Thyroid gland (tissue), 4 donors: ENCODE data around the gene CCDC74B.
"Not testable (repeated sequence)": the region's sequence is repeated elsewhere in the genome, so short reads cannot be mapped to it uniquely, and the experiment has no call there.

Source experiments
- POLR2A ChIP-seq, 2 donors: fragments of 450-650 bp; IDR thresholded peaks; one replicate each; pipeline ENCODE4 v1.6.1; 2017; ENCODE audit warnings: antibody characterized with exemption in 2 of 2, mild to moderate bottlenecking in 2 of 2, moderate library complexity in 1 of 2
- TF ChIP-seq, protein P1 (sequence below), 6 experiments: fragments of 200-600 bp in 3 of 6; fragments of 450-650 bp in 3 of 6; sonication (generic) in 3 of 6; IDR thresholded peaks; one replicate each; pipeline ENCODE4 v1.5.1; 2016 to 2019; ENCODE audit warnings: antibody characterized with exemption in 6 of 6, mild to moderate bottlenecking in 2 of 6, inconsistent platforms in 1 of 6, moderate library complexity in 1 of 6

DNA sequence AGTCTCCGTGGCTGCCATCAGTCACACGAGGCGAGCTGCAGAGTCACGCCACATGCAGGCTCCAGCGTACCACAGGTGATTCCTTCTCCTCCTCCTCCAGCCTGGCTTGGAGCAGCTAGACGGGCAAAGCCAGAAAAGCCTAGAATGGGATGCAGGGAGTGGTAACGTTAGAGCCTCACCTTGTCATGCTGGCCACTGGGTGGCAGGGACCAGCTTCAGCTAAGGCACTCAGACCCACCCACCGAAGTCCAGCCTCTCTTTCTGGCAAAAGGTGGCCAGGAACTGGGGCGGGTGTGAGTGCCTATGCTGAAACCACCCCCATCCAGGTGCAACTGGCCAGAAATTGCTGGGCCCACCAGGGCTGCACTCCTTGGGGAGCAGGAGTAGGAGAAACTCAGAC lies 17.2 kb downstream of the CCDC74B start:
- not testable (repeated sequence) for TF ChIP-seq POLR2A (IDR thresholded peaks at IDR 0.05)
- TF ChIP-seq, protein P1, sequence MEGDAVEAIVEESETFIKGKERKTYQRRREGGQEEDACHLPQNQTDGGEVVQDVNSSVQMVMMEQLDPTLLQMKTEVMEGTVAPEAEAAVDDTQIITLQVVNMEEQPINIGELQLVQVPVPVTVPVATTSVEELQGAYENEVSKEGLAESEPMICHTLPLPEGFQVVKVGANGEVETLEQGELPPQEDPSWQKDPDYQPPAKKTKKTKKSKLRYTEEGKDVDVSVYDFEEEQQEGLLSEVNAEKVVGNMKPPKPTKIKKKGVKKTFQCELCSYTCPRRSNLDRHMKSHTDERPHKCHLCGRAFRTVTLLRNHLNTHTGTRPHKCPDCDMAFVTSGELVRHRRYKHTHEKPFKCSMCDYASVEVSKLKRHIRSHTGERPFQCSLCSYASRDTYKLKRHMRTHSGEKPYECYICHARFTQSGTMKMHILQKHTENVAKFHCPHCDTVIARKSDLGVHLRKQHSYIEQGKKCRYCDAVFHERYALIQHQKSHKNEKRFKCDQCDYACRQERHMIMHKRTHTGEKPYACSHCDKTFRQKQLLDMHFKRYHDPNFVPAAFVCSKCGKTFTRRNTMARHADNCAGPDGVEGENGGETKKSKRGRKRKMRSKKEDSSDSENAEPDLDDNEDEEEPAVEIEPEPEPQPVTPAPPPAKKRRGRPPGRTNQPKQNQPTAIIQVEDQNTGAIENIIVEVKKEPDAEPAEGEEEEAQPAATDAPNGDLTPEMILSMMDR (IDR thresholded peaks at IDR 0.05), result not testable (repeated sequence)
